HUDEP-2 (cell line): ENCODE data around the gene SLC9A9.
A peak's percentile ranks its signal among the peaks of the same experiment; 100 is the strongest.

ENCODE experiments used
- DNase-seq, 76 experiments: peaks; one replicate each; lab custom pipeline; 2025; ENCODE audit not compliant: unreplicated experiment in 76 of 76; lab: John Stamatoyannopoulos, UW

Gene SLC9A9

DNA sequence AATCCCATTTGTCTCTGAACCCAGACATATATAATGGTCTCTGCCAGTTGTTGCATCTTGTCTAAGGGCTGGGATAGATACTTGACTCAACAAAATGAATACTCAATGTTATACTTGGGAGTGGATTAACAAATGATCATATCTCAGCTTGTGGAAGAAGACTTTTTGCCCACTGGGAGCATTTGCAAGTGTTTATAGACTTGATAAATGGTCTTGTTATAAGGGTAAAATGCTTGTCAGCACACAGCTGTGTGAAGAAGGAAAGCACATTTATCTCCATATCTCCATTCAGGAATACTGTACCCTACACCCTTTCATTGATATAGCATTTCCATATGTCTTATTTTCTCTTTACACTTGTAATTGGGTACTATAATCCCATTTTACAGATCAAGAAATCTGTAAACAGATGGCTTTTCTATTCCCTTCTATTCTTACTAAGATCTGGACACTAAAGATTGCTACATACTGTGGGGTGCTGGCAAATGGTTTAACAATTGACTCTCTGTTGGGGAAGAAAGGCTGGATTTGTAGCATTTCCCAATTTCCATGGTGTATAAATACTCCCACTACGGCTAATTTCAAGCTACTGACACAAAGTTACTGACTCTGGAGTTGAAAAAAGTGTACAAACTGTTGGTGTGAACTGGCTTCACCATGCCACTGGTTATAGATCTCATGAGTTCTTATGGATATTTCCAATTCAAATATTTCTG lies 574.1 kb downstream of the SLC9A9 start:
- no peak for DNase-seq

DNA sequence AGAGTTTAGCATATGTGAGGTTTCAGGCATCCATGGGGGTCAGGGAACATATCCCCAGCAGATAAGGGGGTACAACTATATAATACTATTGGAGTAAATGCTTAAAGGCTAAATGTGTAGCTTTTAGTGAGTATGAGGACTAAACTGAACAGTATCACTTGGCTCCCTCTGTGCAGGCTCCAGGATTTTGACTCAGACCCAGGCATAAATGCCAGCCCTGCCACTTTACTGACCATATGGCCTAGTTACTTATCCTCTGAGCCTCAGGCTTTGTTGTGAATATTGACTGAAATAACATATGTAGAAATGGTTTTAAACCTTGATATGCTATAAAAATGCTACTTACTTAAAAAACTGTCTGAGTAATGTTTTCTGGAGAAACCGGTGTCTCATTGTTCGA lies 577.1 kb downstream of the SLC9A9 start:
- DNase-seq = no peak

DNA sequence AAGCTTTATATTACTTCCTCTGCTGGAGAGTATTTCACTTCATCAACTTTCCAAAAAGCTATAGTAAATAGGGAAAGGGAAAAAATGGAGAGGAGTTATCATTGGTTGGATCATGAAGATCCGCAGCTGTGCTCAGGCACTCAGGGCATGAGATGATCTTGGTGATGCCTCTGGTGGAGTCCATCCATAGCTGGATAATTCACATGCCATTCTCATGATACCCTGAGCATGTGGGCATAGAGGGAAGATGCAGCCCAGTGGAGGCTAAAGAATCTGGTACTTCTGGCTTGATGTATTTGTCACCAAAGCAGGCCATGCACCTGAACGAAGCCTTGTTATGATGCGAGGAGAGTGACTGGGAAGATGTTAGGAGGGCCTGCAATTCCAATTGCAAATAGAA lies 578.5 kb downstream of the SLC9A9 start:
- DNase-seq = no peak

DNA sequence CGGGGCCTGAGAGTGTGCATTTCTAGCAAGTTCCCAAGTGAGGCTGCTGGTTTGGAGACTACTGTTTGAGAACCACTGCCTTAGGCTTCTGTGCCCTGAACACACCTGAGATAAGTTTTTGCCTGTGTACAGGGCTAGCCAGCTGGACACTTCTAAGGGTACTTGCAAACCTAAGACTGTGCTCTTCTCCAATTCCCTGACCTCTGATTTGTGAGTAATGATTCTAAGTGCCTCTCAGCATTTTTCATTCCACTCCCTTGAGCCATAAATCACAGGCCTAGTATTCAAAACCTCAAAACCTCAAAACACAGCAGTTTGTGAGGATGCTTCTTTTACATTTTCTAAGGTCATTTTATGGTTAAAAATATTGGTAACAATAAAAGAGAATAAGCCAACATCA lies 580.3 kb downstream of the SLC9A9 start:
- DNase-seq = no peak

DNA sequence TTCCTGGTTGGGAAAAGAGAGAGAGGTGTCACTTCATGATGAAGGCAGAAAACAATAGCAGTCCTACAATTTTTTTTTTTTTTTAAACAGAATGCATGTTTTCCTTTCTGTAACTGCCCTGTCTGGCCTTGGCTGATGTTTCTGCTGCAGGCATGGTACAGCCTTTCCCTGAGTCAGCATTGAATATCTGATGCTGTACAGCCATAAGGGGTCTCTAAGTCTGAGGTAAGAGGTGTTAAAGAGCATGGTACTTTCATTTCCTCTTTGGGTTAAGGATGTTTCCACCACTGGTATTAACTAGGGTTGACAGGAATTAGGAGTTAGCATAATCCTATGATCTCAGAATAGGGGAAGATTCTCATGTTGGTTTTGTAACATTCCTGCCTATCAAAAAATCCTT lies 581.3 kb downstream of the SLC9A9 start:
- DNase-seq = no peak

DNA sequence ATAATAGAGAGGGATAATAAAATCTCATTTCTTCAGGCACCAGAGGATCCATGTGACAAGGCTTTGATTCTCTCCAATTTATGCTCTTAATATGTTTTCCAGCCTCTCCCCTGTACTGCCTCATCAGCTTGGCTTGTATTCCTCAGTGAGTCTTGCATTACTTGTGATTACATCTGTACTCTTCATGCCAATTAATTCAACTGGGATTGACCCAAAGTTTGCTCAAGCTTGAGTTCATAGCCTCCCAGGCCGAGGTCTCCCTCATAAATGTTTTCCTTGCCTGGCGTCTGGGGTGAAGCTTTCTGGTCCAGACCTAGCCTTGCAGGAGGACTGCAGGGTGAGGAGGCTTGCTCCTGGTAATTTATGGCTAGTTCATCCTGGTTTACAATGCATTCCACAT lies 581.8 kb downstream of the SLC9A9 start:
- DNase-seq = no peak

DNA sequence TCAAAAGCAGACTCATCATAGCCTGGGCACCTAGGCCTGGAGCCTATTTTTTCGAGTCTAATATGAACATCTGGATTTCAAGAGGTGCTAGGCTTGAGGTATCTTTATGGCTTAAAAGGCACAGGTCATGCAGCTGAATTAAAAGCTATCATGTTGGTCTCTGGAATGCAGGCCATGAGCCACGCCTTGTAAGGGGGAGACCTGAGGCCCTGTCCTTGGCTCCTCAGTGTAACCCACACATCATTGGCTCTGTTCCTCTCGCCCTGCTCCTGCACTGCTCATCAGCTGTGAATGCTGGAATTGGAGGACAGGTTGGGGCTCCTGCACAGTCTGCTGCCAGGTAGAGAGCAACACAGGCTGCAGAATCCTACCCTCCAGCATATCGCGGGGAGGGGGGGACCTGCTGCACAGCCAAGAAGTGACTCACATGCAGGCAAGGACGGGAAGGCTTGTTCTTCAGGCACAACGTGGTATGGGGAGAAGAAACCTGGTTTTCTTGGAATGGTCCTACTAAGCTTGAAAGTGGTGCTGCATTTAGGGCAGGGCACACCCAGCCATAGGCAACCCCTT lies 582.7 kb downstream of the SLC9A9 start:
- no peak for DNase-seq

DNA sequence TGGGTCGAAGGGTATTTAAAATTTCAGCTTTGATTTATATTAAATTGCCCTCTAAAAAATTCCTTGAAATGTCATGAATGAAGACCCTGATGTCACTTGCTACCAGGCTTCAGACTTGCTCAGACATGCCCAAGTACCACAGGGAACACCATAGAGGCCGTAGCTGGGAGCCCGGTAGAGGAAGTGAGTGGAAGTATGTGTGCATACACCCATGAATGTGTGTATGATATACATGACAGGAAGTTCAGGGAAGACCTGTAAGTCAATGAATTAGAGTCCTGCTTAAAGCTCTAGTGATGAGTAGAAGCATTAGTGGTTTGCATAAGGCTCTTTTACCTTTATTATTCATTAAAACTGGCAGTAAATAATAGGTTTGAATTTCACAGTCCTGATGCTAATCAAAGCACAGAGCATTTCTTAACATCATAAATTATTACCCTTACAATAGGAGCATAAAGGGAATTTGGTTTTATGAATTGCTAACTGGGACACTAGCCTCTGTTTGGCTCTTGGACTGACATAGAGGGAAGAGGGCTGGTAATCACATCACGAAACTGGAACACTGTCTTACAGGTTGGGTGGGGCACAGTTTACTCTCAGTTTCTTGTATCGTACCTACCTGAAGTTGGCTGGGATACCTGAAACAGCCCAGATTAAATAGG lies 584.3 kb downstream of the SLC9A9 start:
- no peak for DNase-seq

DNA sequence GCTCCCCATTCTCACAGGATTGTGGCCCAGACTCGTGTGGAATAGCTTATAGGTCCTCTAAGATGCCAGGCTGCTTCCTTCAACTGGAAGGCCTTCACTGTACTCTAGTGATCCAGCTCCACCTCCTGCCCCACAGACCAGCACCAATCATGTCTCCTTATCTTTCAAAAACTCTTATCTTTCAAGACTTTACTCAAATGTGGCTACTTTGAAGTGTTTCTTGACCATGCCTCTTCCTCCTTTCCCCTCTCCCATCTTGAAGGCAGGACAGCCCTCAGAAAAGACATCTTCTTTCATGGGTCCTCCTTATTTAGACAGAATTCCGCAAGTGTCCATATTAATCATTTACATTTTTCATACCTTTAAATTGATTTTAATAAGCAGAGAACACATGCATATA lies 586.4 kb downstream of the SLC9A9 start:
- peak in 2 of 76 experiments; percentile 2 to 7 for DNase-seq

DNA sequence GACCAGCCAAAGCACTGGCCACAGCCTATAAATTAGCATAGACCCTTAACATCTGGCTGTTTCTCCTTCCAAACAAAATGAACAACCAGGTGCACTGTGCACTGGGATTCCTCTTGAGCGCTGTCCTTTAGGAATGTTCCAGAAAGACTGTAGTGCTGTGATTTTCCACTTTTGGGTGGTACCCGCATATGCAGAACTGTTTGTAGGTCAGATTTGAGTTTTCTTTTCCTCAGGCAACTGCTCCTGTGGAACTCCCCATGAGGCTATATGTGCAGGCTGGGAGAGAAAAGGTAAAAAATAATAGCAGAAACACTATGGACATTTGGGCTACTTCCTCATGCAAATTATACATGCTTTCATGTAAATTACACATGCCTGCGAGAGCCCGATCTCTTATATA lies 589.6 kb downstream of the SLC9A9 start:
- no peak for DNase-seq

DNA sequence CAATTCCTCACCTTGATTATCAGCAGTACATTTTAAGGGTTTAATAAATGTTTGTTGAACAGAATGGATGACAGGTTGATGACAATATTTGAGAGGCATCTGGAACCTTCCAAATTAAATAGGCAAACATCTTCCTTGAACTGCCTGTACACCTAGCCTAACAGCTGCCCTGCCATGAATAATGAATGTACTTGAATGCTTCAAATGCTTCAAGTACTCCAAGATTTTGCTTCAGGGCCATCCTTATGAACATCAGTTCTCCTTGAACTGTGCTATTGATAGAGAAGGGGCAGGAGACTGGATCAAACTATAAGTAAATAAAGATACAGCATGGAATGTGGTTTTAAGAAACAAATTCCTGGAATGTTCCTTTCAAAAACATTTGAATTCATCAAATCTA lies 591.9 kb downstream of the SLC9A9 start:
- DNase-seq = no peak

DNA sequence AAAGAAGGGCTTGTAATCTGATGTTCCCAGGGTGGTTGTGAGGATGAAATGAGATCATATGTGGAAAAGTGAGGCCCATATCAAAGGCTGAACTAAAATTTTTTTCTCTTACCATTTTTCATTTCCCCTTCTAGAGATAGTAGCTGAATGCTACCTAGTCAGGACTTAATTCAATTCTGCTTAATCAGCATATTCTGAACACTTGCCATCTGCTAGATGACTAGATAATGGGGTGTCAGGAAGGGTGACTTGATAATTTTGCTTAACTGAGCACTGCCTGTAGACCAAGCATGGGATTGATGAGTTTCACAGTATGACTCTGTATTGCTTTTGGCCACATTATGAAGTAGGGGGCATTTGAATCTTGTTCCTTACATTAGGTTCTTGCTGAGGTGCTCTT lies 592.5 kb downstream of the SLC9A9 start:
- no peak for DNase-seq

DNA sequence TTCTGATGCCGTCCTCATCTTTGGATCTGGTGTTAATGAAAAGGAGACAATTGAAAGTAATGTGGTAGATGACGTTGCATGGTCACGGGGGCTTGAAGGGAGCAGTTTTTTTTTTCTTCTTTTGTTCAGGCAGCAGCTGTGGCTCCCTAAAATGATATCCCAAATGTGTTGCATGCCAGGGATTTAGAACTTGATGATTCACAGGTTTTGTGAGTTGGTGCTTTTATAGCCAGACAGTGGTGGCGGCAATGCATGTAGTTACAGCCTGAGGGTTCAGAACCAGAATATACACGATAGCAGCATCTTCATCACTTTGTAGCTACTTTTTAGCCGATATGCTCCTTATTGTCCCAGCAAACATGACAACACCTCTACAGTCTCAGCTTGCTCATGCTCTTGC lies 595.3 kb downstream of the SLC9A9 start:
- no peak for DNase-seq

DNA sequence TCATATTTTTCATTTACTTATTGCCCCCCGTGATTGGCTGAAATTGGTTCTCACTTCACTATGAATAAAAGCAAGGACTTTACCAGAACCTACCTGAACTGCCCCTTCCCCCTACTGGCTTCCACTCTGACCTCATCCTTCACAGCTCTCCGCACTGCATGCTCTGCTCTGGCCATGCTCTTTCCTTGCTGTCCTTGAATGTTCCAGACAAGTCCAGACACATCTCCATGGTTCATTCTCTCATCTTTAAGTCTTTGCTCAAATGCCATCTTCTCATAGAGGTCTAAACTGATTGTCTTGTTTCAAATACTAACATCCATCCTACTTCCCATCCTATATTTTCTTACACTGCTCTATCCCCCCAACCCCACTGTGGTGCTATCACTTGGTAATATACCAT lies 599.3 kb downstream of the SLC9A9 start:
- no peak for DNase-seq

DNA sequence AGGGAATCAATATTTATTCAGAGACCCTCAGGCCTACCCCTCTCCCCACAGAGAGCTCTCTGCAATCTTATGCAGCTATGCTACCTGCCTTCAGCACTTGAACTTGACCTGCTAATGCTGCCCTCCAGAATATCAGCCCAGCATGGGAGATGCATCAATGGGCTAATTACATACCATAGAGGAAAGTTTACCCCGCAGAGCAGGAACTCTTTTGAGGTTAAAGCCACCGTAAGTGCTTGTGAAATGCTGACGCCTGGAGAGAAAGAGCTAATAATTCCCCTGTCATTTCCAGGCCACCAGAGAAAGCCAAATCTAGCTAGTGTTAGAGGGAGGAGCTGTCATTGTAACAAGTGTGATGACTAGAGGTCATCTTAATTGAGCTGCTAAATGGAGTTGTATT lies 601.2 kb downstream of the SLC9A9 start:
- no peak for DNase-seq

DNA sequence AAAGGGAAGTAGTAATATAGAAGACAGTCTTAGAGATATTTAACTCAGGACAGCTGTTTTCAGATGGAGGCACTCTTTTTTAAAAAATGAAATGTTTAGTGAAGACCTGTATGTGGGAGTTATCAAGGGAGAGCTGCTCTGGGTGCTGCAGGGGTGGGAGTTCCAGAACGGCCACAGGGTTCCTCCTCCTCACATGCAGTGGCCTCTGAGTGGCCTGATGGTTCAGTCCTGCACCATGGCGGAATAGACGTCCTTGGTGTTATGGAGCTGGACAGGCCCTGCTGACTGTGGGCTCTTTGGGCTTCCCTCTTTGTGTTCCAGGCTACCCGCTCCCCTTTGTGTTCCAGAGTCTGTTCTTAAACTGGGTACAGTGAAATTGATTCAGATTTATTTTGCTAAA lies 602.6 kb downstream of the SLC9A9 start:
- no peak for DNase-seq

DNA sequence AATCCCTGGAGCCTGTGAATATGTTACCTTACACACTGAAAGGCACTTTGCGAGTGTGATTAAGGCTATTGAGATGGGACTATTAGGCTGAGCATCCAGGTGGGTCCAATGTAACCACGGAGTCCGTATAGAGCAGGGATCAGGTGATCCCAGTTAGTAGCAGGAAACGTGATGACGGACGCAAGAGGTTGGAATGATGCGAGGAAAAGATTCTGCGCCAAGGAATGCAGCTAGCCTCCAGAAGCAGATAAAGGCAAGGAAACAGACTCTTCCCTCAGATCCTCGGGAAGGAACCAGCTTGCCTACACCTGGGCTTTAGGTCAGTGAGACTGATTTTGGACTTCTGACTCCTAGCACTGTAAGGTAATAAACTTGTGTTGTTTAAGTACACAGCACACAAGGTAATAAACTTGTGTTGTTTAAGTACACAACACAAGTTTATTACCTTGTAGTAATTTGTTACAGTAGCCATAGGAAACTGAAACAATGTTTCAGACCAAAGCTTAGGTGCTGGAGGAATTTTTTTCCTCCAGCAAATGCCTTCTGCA lies 603.7 kb downstream of the SLC9A9 start:
- DNase-seq = no peak

DNA sequence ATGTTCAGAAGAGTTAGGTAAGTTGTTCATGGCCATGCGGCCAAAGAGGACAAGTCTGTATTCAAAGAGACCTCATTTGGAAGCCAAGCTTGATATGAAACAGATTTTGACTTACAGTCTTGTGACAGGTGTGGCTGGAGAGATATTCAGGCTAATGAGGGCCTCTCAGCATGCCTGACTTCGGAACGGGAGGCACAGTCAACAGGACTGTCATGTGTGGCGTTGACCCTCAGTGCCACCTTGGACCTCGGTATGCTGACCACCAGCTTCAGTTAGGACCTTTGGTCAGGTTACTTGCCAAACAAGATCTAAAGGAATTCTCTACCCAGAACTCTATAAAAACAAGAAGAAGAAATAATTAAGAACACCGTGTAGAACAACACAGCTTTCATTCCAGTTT lies 604.6 kb downstream of the SLC9A9 start:
- DNase-seq = no peak

DNA sequence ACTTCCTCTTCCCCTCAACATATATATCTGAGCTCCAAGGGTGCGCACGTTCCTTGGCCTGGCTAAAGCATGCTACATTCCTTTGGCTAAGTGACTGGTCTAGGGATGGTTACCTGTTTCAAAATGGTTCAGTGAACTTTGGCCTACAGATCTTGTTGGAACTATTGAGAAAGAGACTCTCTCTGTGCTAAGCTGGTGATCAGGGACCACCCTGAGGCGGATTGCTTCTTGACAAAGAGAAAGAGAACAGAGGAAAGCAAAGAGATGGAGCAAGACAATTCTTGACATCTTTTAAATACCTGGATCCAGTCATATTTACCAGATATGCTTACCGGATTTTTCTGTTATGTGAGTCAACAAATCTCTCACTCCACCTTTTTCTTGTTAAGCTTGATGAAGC lies 605.6 kb downstream of the SLC9A9 start:
- DNase-seq = no peak

DNA sequence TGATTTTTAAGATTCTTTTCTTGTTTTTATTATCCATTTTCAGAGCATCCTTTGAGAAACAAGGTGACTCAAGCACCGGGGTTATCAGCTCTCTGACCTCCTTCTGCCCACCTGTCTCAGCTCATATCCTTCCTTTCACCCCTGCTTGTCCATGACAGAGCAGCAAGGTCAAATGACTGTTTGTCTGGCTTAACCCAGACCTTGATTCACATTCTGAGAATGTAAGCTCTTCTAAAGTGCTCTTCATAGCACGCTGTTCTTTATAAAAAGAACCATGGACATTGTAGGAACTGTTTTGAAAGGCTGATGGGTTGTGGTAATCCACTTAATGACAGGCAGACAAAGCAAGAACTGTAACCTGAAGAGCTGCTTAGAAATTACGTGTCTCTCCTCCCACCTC lies 606.2 kb downstream of the SLC9A9 start:
- no peak for DNase-seq

DNA sequence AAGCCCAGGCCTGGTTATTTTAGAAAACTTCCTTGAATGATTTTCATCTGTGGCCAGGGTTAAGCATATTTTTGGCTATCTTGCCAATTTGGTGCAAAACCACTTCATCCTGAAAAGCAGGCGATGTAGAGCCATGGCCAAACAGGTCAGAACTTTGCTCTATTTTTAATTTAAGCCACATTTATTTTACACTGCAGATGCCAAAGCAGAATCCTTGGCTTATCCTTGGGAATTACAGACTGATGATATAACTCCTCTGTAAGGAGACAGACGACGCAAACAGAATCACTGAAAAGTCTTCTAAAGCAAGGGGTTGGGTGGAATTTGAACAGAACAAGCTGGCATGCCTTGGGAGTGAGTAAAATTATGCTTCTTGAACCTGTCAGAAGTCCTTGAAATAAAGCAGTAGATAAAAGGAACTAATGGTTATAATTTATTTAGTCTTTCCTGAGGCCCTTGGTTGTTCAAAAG lies 606.8 kb downstream of the SLC9A9 start:
- no peak for DNase-seq

DNA sequence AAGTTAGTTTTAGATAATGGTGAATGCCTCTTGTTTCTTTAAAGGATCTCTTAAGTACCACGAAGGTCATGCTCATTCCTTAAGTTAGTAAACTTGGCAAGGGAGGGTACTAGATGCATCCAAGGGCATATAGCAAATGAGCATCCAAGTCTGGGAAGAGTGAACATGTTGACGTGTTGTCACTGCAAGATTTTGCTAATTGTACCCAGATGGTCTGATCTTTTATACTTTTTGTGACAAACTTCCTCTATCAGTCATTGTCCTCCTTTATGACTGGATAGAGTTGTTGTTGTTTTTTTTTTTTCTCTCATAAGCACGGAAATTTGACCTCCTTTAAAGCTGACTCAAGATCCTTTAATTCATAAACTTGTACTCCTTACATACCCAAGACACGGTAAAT lies 607.4 kb downstream of the SLC9A9 start:
- no peak for DNase-seq
